Spleen (tissue), 7 donors: ENCODE results near the gene CHRND.

Source experiments
- POLR2A ChIP-seq, 3 donors: fragments of 450-650 bp; IDR thresholded peaks; one replicate each; pipeline ENCODE4 v1.5.1; 2017; ENCODE audit warnings: antibody characterized with exemption in 3 of 3, mild to moderate bottlenecking in 1 of 3
- POLR2AphosphoS5 ChIP-seq, 3 donors: sonication (generic); formaldehyde crosslinking; IDR thresholded peaks; one replicate each; pipeline ENCODE4 v1.5.1; 2017; ENCODE audit warnings: antibody characterized with exemption in 3 of 3
- TF ChIP-seq, protein P1 (sequence below), 11 experiments: fragments of 200-600 bp in 7 of 11; fragments of 450-650 bp in 4 of 11; sonication (generic) in 4 of 11; IDR thresholded peaks in 8 of 11; conservative IDR thresholded peaks in 3 of 11; 1 replicate in 7 of 11; 2 replicates in 4 of 11; pipeline versions ENCODE4 v1.4.0 to v1.8.0; 2016 to 2021; ENCODE audit warnings: antibody characterized with exemption in 11 of 11, inconsistent platforms in 4 of 11, mild to moderate bottlenecking in 1 of 11
- donor health status: DM: no; HTN: no; CAD: no; lungs with moderate emphysema.
- donor health status: DM: no; HTN: no; CAD: no.
- donor health status: DM: no; HTN: no; CAD: no.

DNA sequence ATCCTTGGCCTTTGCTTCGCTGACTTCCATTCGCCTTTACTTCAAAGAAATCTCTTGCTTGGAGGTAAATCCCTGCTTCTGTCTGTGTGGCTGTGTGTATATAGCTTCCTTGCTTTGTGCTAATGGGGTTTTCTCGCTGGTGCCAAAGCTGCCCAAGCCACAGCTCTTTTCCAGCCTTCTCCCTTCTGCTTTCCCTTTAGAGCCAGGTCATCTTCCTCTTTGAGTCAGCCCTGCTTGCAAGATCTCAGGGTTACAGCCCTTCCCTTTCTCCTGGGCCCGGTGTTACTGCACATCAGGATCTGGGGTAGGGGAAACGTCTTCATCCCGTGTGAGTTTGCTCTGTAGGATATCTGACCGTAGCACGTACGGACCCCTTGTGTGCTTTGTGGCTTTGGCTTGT lies 43.6 kb downstream of the CHRND start:
- TF ChIP-seq, protein P1, sequence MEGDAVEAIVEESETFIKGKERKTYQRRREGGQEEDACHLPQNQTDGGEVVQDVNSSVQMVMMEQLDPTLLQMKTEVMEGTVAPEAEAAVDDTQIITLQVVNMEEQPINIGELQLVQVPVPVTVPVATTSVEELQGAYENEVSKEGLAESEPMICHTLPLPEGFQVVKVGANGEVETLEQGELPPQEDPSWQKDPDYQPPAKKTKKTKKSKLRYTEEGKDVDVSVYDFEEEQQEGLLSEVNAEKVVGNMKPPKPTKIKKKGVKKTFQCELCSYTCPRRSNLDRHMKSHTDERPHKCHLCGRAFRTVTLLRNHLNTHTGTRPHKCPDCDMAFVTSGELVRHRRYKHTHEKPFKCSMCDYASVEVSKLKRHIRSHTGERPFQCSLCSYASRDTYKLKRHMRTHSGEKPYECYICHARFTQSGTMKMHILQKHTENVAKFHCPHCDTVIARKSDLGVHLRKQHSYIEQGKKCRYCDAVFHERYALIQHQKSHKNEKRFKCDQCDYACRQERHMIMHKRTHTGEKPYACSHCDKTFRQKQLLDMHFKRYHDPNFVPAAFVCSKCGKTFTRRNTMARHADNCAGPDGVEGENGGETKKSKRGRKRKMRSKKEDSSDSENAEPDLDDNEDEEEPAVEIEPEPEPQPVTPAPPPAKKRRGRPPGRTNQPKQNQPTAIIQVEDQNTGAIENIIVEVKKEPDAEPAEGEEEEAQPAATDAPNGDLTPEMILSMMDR (IDR thresholded peaks at IDR 0.05 in 8 of 11, conservative IDR thresholded peaks at IDR 0.05 in 3 of 11): no peak
- TF ChIP-seq POLR2A (IDR thresholded peaks at IDR 0.05): no peak
- no peak for TF ChIP-seq POLR2AphosphoS5 (IDR thresholded peaks at IDR 0.05)
